H1 (cell line): ENCODE measurements around the gene KLF16. TPM values are rescaled to one million over a fixed set of nuclear protein-coding genes. Genes with fewer than 3 reads are reported as not detected.

Experiments
- CHD2 ChIP-seq: IDR thresholded peaks from 2 replicates; pipeline ENCODE4 v1.6.1; 2012; ENCODE audit warnings: low read length, improper control_type of control experiment
- CTCF ChIP-seq, 3 experiments: IDR thresholded peaks; 1 replicate in 2 of 3; 2 replicates in 1 of 3; pipeline versions ENCODE4 v1.5.1 to v1.6.1; 2011; ENCODE audit warnings: low read length in 3 of 3, mild to moderate bottlenecking in 3 of 3, inconsistent platforms in 2 of 3, low read depth in 1 of 3, moderate library complexity in 1 of 3; ENCODE audit not compliant: insufficient read depth in 1 of 3; ENCODE audit errors: control extremely low read depth in 1 of 3
- KDM1A ChIP-seq: fragments of 200-600, 300-600 bp; sonication (generic); IDR thresholded peaks from 2 replicates; pipeline ENCODE4 v1.7.1; 2016; ENCODE audit warnings: mild to moderate bottlenecking, low read length, borderline replicate concordance
- SRF ChIP-seq: IDR thresholded peaks from 2 replicates; pipeline ENCODE4 v1.6.1; 2011; ENCODE audit warnings: mild to moderate bottlenecking, low read depth, low read length, moderate library complexity
- TAF1 ChIP-seq: IDR thresholded peaks from 2 replicates; pipeline ENCODE4 v1.6.1; 2011; ENCODE audit warnings: mild to moderate bottlenecking, low read depth, low read length
- polyA plus RNA-seq, 7 experiments: library from polyadenylated mRNA; depleted of rRNA in 3 of 7; stranded (reverse) in 5 of 7; unstranded in 2 of 7; fragments of >200 nt in 5 of 7; fragments of 200-250 nt in 2 of 7; gene quantifications; 1 replicate in 5 of 7; 2 replicates in 1 of 7; 4 replicates in 1 of 7; pipeline versions ENCODE4 v1.2.1 to v1.2.3, GENCODE V29; 2011 to 2013; ENCODE audit warnings: missing spikeins in 2 of 7, mixed read lengths in 2 of 7
- total RNA-seq: library from RNA; stranded (reverse); fragmentation: NEBNext Ultra II Directional; extraction: Animal tissue kit (Norgen Biotek cat#: 25700); gene quantifications from 2 replicates; pipeline ENCODE4 v1.2.1, GENCODE V29; 2021

KLF16 gene
- total and polyA plus RNA-seq, 2 of the 8 experiments (the other 6 are each of a cell fraction or from before 2014, with no cell fraction given): 14.3 to 45.9 TPM

- TF ChIP-seq SRF (no peak), KDM1A (no peak), CTCF (IDR thresholded peaks at IDR 0.05; ENCODE audit: control extremely low read depth in 1 of 3, insufficient read depth in 1 of 3, low read depth in 1 of 3, low read length in 3 of 3) (no peak), CHD2 (no peak), TAF1 (no peak)
- TF ChIP-seq, all 59 proteins: peak for 0
Measured at GRCh38 chr19:1908364-1908678, 44.9 kb upstream of the KLF16 start (continued).
